HEK293 (cell line): ENCODE results near the gene PCID2.

Experiments
- CTCF ChIP-seq: fragments of 450-650 bp; formaldehyde crosslinking; IDR thresholded peaks from 2 replicates; pipeline ENCODE4 v1.5.1; 2016; ENCODE audit warnings: missing biosample characterization, missing genetic modification characterization
- OSR2 ChIP-seq: fragments of 450-650 bp; formaldehyde crosslinking; IDR thresholded peaks from 2 replicates; pipeline ENCODE4 v1.5.1; 2016; ENCODE audit warnings: missing biosample characterization, missing genetic modification characterization
- ZBTB26 ChIP-seq: fragments of 450-650 bp; formaldehyde crosslinking; optimal IDR thresholded peaks from 2 replicates; pipeline ENCODE3; 2016; ENCODE audit warnings: missing biosample characterization, mild to moderate bottlenecking, missing genetic modification characterization
- ZNF10 ChIP-seq: fragments of 450-650 bp; formaldehyde crosslinking; IDR thresholded peaks from 2 replicates; pipeline ENCODE4 v1.5.1; 2017; ENCODE audit warnings: missing biosample characterization, missing genetic modification characterization
- ZNF274 ChIP-seq, 2 experiments: fragments of 200-500 bp in 1 of 2; fragments of 450-650 bp in 1 of 2; sonication (Bioruptor generic) in 1 of 2; formaldehyde crosslinking in 1 of 2; IDR thresholded peaks; 2 replicates each; pipeline versions ENCODE4 v1.5.1 to v1.6.1; 2014 to 2016; ENCODE audit warnings: borderline replicate concordance in 1 of 2, inconsistent platforms in 1 of 2, low read length in 1 of 2, missing biosample characterization in 1 of 2, missing genetic modification characterization in 1 of 2
- TF ChIP-seq, protein P1 (sequence below): fragments of 450-650 bp; formaldehyde crosslinking; IDR thresholded peaks from 2 replicates; pipeline ENCODE4 v1.5.1; 2016; ENCODE audit warnings: missing biosample characterization, missing genetic modification characterization
- TF ChIP-seq, protein P2 (sequence below): IDR thresholded peaks from 2 replicates; pipeline ENCODE4 v1.6.1; 2011; ENCODE audit warnings: mild to moderate bottlenecking, low read depth, low read length, borderline replicate concordance
- TF ChIP-seq, protein P3 (sequence below): fragments of 450-650 bp; formaldehyde crosslinking; IDR thresholded peaks from 2 replicates; pipeline ENCODE4 v1.5.1; 2016; ENCODE audit warnings: missing biosample characterization, missing genetic modification characterization

GRCh38 chr13:113192279-113192678 is 16.2 kb downstream of the PCID2 start:
- TF ChIP-seq CTCF (tag by site-specific recombination), result no peak
- no peak for TF ChIP-seq ZNF10
- TF ChIP-seq, protein P1, sequence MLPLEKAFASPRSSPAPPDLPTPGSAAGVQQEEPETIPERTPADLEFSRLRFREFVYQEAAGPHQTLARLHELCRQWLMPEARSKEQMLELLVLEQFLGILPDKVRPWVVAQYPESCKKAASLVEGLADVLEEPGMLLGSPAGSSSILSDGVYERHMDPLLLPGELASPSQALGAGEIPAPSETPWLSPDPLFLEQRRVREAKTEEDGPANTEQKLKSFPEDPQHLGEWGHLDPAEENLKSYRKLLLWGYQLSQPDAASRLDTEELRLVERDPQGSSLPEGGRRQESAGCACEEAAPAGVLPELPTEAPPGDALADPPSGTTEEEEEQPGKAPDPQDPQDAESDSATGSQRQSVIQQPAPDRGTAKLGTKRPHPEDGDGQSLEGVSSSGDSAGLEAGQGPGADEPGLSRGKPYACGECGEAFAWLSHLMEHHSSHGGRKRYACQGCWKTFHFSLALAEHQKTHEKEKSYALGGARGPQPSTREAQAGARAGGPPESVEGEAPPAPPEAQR (tag by site-specific recombination), result no peak
- TF ChIP-seq, protein P2, sequence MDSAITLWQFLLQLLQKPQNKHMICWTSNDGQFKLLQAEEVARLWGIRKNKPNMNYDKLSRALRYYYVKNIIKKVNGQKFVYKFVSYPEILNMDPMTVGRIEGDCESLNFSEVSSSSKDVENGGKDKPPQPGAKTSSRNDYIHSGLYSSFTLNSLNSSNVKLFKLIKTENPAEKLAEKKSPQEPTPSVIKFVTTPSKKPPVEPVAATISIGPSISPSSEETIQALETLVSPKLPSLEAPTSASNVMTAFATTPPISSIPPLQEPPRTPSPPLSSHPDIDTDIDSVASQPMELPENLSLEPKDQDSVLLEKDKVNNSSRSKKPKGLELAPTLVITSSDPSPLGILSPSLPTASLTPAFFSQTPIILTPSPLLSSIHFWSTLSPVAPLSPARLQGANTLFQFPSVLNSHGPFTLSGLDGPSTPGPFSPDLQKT, result no peak
- no peak for TF ChIP-seq OSR2
- no peak for TF ChIP-seq ZNF274 (IDR thresholded peaks at IDR 0.05; ENCODE audit: low read length)
- no peak for TF ChIP-seq ZNF274 (tag by site-specific recombination; IDR thresholded peaks at IDR 0.05; ENCODE audit: borderline replicate concordance)
- TF ChIP-seq, protein P3, sequence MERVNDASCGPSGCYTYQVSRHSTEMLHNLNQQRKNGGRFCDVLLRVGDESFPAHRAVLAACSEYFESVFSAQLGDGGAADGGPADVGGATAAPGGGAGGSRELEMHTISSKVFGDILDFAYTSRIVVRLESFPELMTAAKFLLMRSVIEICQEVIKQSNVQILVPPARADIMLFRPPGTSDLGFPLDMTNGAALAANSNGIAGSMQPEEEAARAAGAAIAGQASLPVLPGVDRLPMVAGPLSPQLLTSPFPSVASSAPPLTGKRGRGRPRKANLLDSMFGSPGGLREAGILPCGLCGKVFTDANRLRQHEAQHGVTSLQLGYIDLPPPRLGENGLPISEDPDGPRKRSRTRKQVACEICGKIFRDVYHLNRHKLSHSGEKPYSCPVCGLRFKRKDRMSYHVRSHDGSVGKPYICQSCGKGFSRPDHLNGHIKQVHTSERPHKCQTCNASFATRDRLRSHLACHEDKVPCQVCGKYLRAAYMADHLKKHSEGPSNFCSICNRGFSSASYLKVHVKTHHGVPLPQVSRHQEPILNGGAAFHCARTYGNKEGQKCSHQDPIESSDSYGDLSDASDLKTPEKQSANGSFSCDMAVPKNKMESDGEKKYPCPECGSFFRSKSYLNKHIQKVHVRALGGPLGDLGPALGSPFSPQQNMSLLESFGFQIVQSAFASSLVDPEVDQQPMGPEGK (tag by site-specific recombination), result no peak
- TF ChIP-seq ZBTB26 (tag by site-specific recombination), result no peak
